ENCODE measurements around the gene NRXN3. TPM values are rescaled to one million over a fixed set of nuclear protein-coding genes. Genes with fewer than 3 reads are reported as not detected.

Gene NRXN3
- total RNA-seq, 6 experiments from 2014 or later, result 0.07 to 0.28 (median 0.11) TPM; not detected in 2

- Mint-ChIP-seq H3K9me3 (peaks cover 5% of the 10 kb centered on the region), H3K27ac (no peak overlapping the region), H3K4me3 (no peak overlapping the region), H3K4me1 (ENCODE audit: low read depth) (no peaks in the 10 kb centered on the region), H3K27me3 (ENCODE audit: insufficient read depth) (no peaks in the 10 kb centered on the region; the same call in none of the 2 replicates), H3K36me3 (ENCODE audit: low read depth) (no peaks in the 10 kb centered on the region)
- DNase-seq, result peak; percentile 10
- TF ChIP-seq CTCF (IDR thresholded peaks at IDR 0.05), result no peak
Observed at GRCh38 chr14:79510659-79511058, 1340.5 kb downstream of the NRXN3 start.

- DNase-seq, result no peak
- H3K27me3 Mint-ChIP-seq (ENCODE audit: insufficient read depth), result no peaks in the 10 kb centered on the region; the same call in none of the 2 replicates
- no peak overlapping the region for H3K27ac Mint-ChIP-seq
- H3K4me3 Mint-ChIP-seq, result no peak overlapping the region
- peaks cover 5% of the 10 kb centered on the region for H3K9me3 Mint-ChIP-seq
- no peaks in the 10 kb centered on the region for H3K36me3 Mint-ChIP-seq (ENCODE audit: low read depth)
- no peak for TF ChIP-seq CTCF (IDR thresholded peaks at IDR 0.05)
- H3K4me1 Mint-ChIP-seq (ENCODE audit: low read depth), result no peaks in the 10 kb centered on the region
Observed at GRCh38 chr14:79511146-79511545, 1341.0 kb downstream of the NRXN3 start.

- Mint-ChIP-seq H3K4me1 (ENCODE audit: low read depth) (no peaks in the 10 kb centered on the region), H3K27me3 (ENCODE audit: insufficient read depth) (no peaks in the 10 kb centered on the region; the same call in none of the 2 replicates), H3K36me3 (ENCODE audit: low read depth) (no peaks in the 10 kb centered on the region), H3K9me3 (peaks cover 11% of the 10 kb centered on the region), H3K4me3 (no peak overlapping the region), H3K27ac (no peak overlapping the region)
- DNase-seq, result no peak
- TF ChIP-seq CTCF (IDR thresholded peaks at IDR 0.05), result no peak
Observed at GRCh38 chr14:79513446-79513845, 1343.3 kb downstream of the NRXN3 start.

- TF ChIP-seq CTCF (IDR thresholded peaks at IDR 0.05), result no peak
- Mint-ChIP-seq H3K4me3 (no peak overlapping the region), H3K4me1 (ENCODE audit: low read depth) (no peaks in the 10 kb centered on the region), H3K9me3 (peaks cover 11% of the 10 kb centered on the region), H3K27ac (no peak overlapping the region), H3K27me3 (ENCODE audit: insufficient read depth) (no peaks in the 10 kb centered on the region; the same call in none of the 2 replicates), H3K36me3 (ENCODE audit: low read depth) (no peaks in the 10 kb centered on the region)
- no peak for DNase-seq
Observed at GRCh38 chr14:79514700-79515099, 1344.5 kb downstream of the NRXN3 start.

- no peak overlapping the region for H3K4me3 Mint-ChIP-seq
- no peaks in the 10 kb centered on the region for H3K4me1 Mint-ChIP-seq (ENCODE audit: low read depth)
- no peak for DNase-seq
- H3K36me3 Mint-ChIP-seq (ENCODE audit: low read depth), result no peaks in the 10 kb centered on the region
- no peaks in the 10 kb centered on the region; the same call in none of the 2 replicates for H3K27me3 Mint-ChIP-seq (ENCODE audit: insufficient read depth)
- peaks cover 11% of the 10 kb centered on the region for H3K9me3 Mint-ChIP-seq
- TF ChIP-seq CTCF (IDR thresholded peaks at IDR 0.05), result no peak
- H3K27ac Mint-ChIP-seq, result no peak overlapping the region
Observed at GRCh38 chr14:79515158-79515557, 1345.0 kb downstream of the NRXN3 start.

- no peak for DNase-seq
- H3K27ac Mint-ChIP-seq, result no peak overlapping the region
- peaks cover 13% of the 10 kb centered on the region; the same call in 1 of the 2 replicates for H3K9me3 Mint-ChIP-seq
- no peaks in the 10 kb centered on the region; the same call in none of the 2 replicates for H3K27me3 Mint-ChIP-seq (ENCODE audit: insufficient read depth)
- no peak overlapping the region for H3K4me3 Mint-ChIP-seq
- no peaks in the 10 kb centered on the region for H3K36me3 Mint-ChIP-seq (ENCODE audit: low read depth)
- TF ChIP-seq CTCF (IDR thresholded peaks at IDR 0.05), result no peak
- no peaks in the 10 kb centered on the region for H3K4me1 Mint-ChIP-seq (ENCODE audit: low read depth)
Observed at GRCh38 chr14:79516009-79516408, 1345.8 kb downstream of the NRXN3 start.
